K562 (cell line): ENCODE results near the gene KCTD13. TPM values are rescaled to one million over a fixed set of nuclear protein-coding genes. Genes with fewer than 3 reads are reported as not detected.
A peak's percentile ranks its signal among the peaks of the same experiment; 100 is the strongest.

ENCODE experiments used
- BCL6 ChIP-seq: fragments of 250-450 bp; sonication (Bioruptor Pico); IDR thresholded peaks from 2 replicates; pipeline ENCODE4 v1.4.0; 2020
- GATA2 ChIP-seq: sonication (generic); formaldehyde crosslinking; IDR thresholded peaks from 2 replicates; pipeline ENCODE4 v1.4.0; 2020; ENCODE audit warnings: mild to moderate bottlenecking, missing genetic modification reagents
- HCFC1 ChIP-seq: IDR thresholded peaks from 2 replicates; pipeline ENCODE4 v1.6.1; 2012; ENCODE audit warnings: low read depth, low read length, improper control_type of control experiment
- MAFK ChIP-seq: IDR thresholded peaks from 2 replicates; pipeline ENCODE4 v1.6.1; 2011; ENCODE audit warnings: low read length, improper control_type of control experiment
- NR4A1 ChIP-seq, 2 experiments: fragments of 250-450 bp in 1 of 2; fragments of 450-650 bp in 1 of 2; sonication (Bioruptor Pico) in 1 of 2; IDR thresholded peaks; 2 replicates each; pipeline versions ENCODE4 v1.4.0 to v1.6.1; 2016 to 2020; ENCODE audit warnings: mild to moderate bottlenecking in 2 of 2, missing compliant biosample characterization in 1 of 2, missing genetic modification characterization in 1 of 2, moderate library complexity in 1 of 2
- PPARD ChIP-seq: fragments of 250-450 bp; sonication (Bioruptor Pico); IDR thresholded peaks from 2 replicates; pipeline ENCODE4 v1.8.0; 2022; ENCODE audit warnings: inconsistent platforms, mild to moderate bottlenecking, moderate library complexity
- SIN3A ChIP-seq, 2 experiments: fragments of 150-350 bp in 1 of 2; IDR thresholded peaks; 2 replicates each; pipeline ENCODE4 v1.6.1; 2011 to 2016; ENCODE audit warnings: borderline replicate concordance in 2 of 2, low read depth in 2 of 2, low read length in 2 of 2, mild to moderate bottlenecking in 2 of 2, moderate library complexity in 2 of 2; ENCODE audit not compliant: control insufficient read depth in 1 of 2
- SP1 ChIP-seq: sonication (generic); formaldehyde crosslinking; IDR thresholded peaks from 2 replicates; pipeline ENCODE4 v1.8.1; 2022; ENCODE audit warnings: mild to moderate bottlenecking, missing genetic modification reagents
- TEAD1 ChIP-seq, 2 experiments: fragments of 450-650 bp in 1 of 2; sonication (generic) in 1 of 2; formaldehyde crosslinking; IDR thresholded peaks; 2 replicates each; pipeline versions ENCODE4 v1.4.0 to v1.8.0; 2020 to 2022; ENCODE audit warnings: mild to moderate bottlenecking in 2 of 2, missing genetic modification reagents in 1 of 2
- U2AF1 ChIP-seq: fragments of 200-400 bp; formaldehyde crosslinking; optimal IDR thresholded peaks from 2 replicates; pipeline ENCODE3; 2017; ENCODE audit warnings: mild to moderate bottlenecking, low read depth, low read length, moderate library complexity
- ZNF408 ChIP-seq: fragments of 250-450 bp; sonication (Bioruptor Pico); IDR thresholded peaks from 2 replicates; pipeline ENCODE4 v1.4.0; 2020; ENCODE audit warnings: low read depth, mild to moderate bottlenecking, moderate library complexity
- ZNF655 ChIP-seq: fragments of 250-450 bp; sonication (Bioruptor Pico); IDR thresholded peaks from 2 replicates; pipeline ENCODE4 v1.5.0; 2021
- ZNF77 ChIP-seq: fragments of 250-450 bp; sonication (Bioruptor Pico); IDR thresholded peaks from 2 replicates; pipeline ENCODE4 v1.5.0; 2020
- ZNF780A ChIP-seq: fragments of 250-450 bp; sonication (Bioruptor Pico); IDR thresholded peaks from 2 replicates; pipeline ENCODE4 v1.5.0; 2021; ENCODE audit warnings: mild to moderate bottlenecking
- polyA plus RNA-seq, 8 experiments: library from polyadenylated mRNA; depleted of rRNA in 4 of 8; stranded (reverse) in 5 of 8; unstranded in 3 of 8; fragments of >200 nt; fragmentation: Nextera tagmentation in 2 of 8; fragmentation: Illumina TruSeq in 1 of 8; extraction: Ambion mirVana in 2 of 8; extraction: Trizol in 1 of 8; gene quantifications; 2 replicates each; pipeline versions ENCODE4 v1.2.1 to v1.2.3, GENCODE V29; 2011 to 2014; ENCODE audit warnings: inconsistent platforms in 1 of 8, missing spikeins in 1 of 8
- total RNA-seq, 7 experiments: library from RNA; depleted of rRNA in 6 of 7; stranded (reverse); fragments of >200 nt in 6 of 7; fragmentation: Illumina TruSeq in 2 of 7; extraction: Trizol in 2 of 7; gene quantifications; 2 replicates each; pipeline versions ENCODE4 v1.2.1 to v1.2.3, GENCODE V29; 2011 to 2021; ENCODE audit warnings: low replicate concordance in 1 of 7
- TF ChIP-seq, protein P1 (sequence below): fragments of 200-400 bp; formaldehyde crosslinking; IDR thresholded peaks from 2 replicates; pipeline ENCODE4 v1.6.1; 2017; ENCODE audit warnings: mild to moderate bottlenecking, low read depth, low read length, moderate library complexity
- TF ChIP-seq, protein P2 (sequence below): fragments of 450-650 bp; IDR thresholded peaks from 2 replicates; pipeline ENCODE4 v1.6.1; 2017; ENCODE audit warnings: antibody characterized with exemption, mild to moderate bottlenecking
- TF ChIP-seq, protein P3 (sequence below): sonication (generic); formaldehyde crosslinking; IDR thresholded peaks from 2 replicates; pipeline ENCODE4 v1.8.0; 2022; ENCODE audit warnings: mild to moderate bottlenecking, missing genetic modification reagents

KCTD13 gene
- total and polyA plus RNA-seq, 9 of the 15 experiments (the other 6 are each of a cell fraction or from before 2014, with no cell fraction given) = 1.0 to 20.6 (median 9.8) TPM

DNA sequence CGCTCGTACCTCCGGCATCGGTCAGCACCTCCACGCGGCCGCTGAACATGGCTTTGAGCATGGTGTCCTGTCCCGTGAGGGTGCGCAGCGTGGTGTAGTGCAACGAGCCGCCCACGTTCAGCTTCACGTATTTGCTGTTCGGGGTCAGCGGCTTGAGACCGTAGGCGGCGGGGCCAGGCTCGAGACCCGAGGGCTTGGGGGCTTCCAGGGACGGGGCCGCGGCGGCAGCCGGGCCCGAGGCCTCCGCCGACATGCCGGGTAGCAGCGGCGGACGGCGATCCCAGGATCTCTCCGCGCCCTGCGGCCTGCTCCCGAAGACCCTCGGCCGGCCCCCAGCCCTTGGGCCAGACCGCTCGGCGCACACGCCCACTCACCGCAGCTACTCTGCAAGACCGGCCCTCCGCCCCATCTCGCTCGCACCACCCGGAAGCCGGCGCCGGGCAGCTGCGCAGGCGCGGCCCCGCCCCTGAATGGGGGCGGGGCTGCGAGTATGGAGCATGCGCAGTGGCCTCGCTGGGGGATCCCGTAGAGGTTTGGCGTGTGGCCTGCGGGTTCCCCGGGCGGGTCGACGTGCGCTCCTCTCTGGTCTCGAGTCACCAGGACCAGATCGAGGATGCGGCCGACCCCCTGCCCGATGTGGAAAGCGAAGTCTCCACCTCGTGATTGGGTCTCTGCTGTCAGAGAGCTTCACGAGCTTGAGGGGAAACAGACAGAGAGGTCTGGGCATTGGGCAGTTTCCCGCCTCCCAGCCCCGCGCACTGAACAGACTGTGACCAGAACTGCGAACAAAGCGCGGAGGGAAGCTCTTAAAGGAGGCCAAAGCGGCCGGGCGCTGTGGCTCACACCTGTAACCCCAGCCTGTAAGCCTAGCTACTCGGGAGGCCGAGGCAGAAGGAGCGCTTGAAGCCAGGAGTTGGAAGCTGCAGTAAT, at the start of gene KCTD13 (continued):
- TF ChIP-seq, protein P1, sequence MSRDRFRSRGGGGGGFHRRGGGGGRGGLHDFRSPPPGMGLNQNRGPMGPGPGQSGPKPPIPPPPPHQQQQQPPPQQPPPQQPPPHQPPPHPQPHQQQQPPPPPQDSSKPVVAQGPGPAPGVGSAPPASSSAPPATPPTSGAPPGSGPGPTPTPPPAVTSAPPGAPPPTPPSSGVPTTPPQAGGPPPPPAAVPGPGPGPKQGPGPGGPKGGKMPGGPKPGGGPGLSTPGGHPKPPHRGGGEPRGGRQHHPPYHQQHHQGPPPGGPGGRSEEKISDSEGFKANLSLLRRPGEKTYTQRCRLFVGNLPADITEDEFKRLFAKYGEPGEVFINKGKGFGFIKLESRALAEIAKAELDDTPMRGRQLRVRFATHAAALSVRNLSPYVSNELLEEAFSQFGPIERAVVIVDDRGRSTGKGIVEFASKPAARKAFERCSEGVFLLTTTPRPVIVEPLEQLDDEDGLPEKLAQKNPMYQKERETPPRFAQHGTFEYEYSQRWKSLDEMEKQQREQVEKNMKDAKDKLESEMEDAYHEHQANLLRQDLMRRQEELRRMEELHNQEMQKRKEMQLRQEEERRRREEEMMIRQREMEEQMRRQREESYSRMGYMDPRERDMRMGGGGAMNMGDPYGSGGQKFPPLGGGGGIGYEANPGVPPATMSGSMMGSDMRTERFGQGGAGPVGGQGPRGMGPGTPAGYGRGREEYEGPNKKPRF = no peak
- no peak for TF ChIP-seq HCFC1
- no peak for TF ChIP-seq ZNF655 (CRISPR knock-in tag)
- no peak for TF ChIP-seq ZNF77 (CRISPR knock-in tag)
- TF ChIP-seq MAFK = no peak
- TF ChIP-seq GATA2 (CRISPR knock-in tag) = no peak
- TF ChIP-seq SP1 (CRISPR knock-in tag) = no peak
- TF ChIP-seq TEAD1 (CRISPR knock-in tag; IDR thresholded peaks at IDR 0.05) = no peak; a peak in 1 of 4 replicates
- TF ChIP-seq ZNF780A (CRISPR knock-in tag) = no peak
- no peak for TF ChIP-seq BCL6
- TF ChIP-seq ZNF408 (CRISPR knock-in tag) = no peak
- no peak for TF ChIP-seq PPARD (CRISPR knock-in tag)
- TF ChIP-seq NR4A1 (CRISPR knock-in tag; IDR thresholded peaks at IDR 0.05) = no peak
- no peak for TF ChIP-seq NR4A1 (tag; IDR thresholded peaks at IDR 0.05)
- peak; percentile 75 to 80; a peak in 2 of 4 replicates for TF ChIP-seq SIN3A (IDR thresholded peaks at IDR 0.05; ENCODE audit: borderline replicate concordance in 2 of 2, control insufficient read depth in 1 of 2, low read depth in 2 of 2, low read length in 2 of 2)
- TF ChIP-seq, protein P2, sequence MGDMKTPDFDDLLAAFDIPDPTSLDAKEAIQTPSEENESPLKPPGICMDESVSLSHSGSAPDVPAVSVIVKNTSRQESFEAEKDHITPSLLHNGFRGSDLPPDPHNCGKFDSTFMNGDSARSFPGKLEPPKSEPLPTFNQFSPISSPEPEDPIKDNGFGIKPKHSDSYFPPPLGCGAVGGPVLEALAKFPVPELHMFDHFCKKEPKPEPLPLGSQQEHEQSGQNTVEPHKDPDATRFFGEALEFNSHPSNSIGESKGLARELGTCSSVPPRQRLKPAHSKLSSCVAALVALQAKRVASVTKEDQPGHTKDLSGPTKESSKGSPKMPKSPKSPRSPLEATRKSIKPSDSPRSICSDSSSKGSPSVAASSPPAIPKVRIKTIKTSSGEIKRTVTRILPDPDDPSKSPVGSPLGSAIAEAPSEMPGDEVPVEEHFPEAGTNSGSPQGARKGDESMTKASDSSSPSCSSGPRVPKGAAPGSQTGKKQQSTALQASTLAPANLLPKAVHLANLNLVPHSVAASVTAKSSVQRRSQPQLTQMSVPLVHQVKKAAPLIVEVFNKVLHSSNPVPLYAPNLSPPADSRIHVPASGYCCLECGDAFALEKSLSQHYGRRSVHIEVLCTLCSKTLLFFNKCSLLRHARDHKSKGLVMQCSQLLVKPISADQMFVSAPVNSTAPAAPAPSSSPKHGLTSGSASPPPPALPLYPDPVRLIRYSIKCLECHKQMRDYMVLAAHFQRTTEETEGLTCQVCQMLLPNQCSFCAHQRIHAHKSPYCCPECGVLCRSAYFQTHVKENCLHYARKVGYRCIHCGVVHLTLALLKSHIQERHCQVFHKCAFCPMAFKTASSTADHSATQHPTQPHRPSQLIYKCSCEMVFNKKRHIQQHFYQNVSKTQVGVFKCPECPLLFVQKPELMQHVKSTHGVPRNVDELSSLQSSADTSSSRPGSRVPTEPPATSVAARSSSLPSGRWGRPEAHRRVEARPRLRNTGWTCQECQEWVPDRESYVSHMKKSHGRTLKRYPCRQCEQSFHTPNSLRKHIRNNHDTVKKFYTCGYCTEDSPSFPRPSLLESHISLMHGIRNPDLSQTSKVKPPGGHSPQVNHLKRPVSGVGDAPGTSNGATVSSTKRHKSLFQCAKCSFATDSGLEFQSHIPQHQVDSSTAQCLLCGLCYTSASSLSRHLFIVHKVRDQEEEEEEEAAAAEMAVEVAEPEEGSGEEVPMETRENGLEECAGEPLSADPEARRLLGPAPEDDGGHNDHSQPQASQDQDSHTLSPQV = peak; percentile 86
- TF ChIP-seq, protein P3, sequence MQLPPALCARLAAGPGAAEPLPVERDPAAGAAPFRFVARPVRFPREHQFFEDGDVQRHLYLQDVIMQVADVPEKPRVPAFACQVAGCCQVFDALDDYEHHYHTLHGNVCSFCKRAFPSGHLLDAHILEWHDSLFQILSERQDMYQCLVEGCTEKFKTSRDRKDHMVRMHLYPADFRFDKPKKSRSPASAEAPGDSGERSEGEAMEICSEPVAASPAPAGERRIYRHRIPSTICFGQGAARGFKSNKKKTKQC (CRISPR knock-in tag) = no peak
- no peak for TF ChIP-seq U2AF1
